Adipocyte (in vitro differentiated cells): ENCODE results near the gene TNFRSF18.
"Not testable (repeated sequence)": the region's sequence is repeated elsewhere in the genome, so short reads cannot be mapped to it uniquely, and the experiment has no call there.

Experiments used
- DNase-seq: peaks from one replicate; pipeline ENCODE4 v3.0.0-alpha.2; 2015; ENCODE audit warnings: low read depth
- H3K27me3 ChIP-seq: replicated peaks from 2 replicates; pipeline ENCODE4 v1.7.0; 2013; ENCODE audit warnings: mild to moderate bottlenecking, low read length, moderate library complexity; ENCODE audit not compliant: control insufficient read depth, insufficient read depth
- H3K36me3 ChIP-seq: 2 replicates; pipeline ENCODE4 v1.7.0; 2013; ENCODE audit warnings: low read length, mild to moderate bottlenecking, moderate library complexity; ENCODE audit not compliant: control insufficient read depth, insufficient read depth, severe bottlenecking
- H3K4me1 ChIP-seq: 2 replicates; pipeline ENCODE4 v1.7.0; 2013; ENCODE audit warnings: mild to moderate bottlenecking, low read length, moderate library complexity; ENCODE audit not compliant: control insufficient read depth, insufficient read depth
- H3K4me3 ChIP-seq: 2 replicates; pipeline ENCODE4 v1.7.0; 2013; ENCODE audit warnings: mild to moderate bottlenecking, low read length, moderate library complexity
- H3K9ac ChIP-seq: 2 replicates; pipeline ENCODE4 v1.7.0; 2013; ENCODE audit warnings: mild to moderate bottlenecking, low read length, moderate library complexity
- H3K9me3 ChIP-seq: 2 replicates; pipeline ENCODE4 v1.7.0; 2013; ENCODE audit warnings: mild to moderate bottlenecking, low read length, moderate library complexity; ENCODE audit not compliant: control insufficient read depth

The TNFRSF18 gene, protein sequence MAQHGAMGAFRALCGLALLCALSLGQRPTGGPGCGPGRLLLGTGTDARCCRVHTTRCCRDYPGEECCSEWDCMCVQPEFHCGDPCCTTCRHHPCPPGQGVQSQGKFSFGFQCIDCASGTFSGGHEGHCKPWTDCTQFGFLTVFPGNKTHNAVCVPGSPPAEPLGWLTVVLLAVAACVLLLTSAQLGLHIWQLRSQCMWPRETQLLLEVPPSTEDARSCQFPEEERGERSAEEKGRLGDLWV

DNA sequence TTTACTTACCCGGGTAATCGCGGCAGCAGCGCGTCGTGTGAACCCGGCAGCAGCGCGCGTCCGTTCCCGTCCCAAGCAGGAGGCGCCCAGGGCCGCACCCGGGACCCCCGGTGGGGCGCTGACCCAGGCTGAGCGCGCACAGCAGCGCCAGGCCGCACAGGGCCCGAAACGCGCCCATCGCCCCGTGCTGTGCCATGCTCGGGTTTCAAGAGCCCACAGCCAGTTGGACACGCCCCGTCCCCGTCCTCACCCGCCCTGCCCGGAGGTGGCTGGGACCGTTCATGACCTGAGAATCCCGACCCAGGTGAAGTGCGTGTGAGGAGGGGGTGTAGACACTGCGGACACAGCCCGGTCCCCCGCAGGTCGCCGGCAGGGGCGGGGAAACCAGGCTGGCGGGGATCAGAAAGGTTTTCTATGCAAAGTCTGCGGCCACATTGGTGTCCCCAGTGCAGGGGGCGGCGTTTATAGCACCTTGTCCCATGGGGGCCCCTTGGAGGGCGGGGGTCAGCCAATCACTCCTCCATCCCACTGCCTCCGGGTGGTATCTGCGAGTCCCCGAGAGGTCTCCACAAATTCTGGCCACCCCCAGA, at the start of gene TNFRSF18:
Gene TNFRSF18, minus strand, starts transcription at position 217 of the 590 bp plus-strand sequence. Its CDS starts 21 bp downstream, at position 196.
- Histone ChIP-seq H3K9me3 (no peaks in the 10 kb centered on the region), H3K9ac (no peak within 1 kb of the TSS), H3K27me3 (peaks cover 20% of the 10 kb centered on the region), H3K36me3 (no peaks in the 10 kb centered on the region), H3K4me1 (peaks cover 5% of the 10 kb centered on the region), H3K4me3 (no peak within 1 kb of the TSS)
- no peak for DNase-seq

DNA sequence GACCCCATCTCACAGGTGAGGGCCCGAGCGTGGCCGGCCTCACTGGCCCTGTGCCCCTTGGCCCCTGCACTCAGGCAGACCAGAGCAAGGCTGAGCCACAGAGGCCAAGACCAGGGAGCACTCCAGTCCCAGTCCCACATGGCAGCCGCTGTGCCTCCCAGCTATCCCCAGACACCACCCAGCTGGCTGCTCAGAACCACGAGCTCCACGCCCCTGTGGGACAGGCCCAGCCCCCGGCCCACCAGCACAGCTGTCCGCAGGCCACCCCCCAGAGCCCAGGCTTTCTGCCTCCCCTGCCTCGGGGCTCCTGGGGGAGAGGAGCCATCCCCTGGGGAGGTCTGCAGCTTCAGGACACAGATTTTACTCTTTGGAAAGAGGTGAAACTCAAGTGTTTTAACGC, 49.2 kb upstream of the TNFRSF18 start:
- H3K4me3 ChIP-seq: no peak overlapping the region
- H3K9me3 ChIP-seq: no peaks in the 10 kb centered on the region
- no peaks in the 10 kb centered on the region for H3K27me3 ChIP-seq
- no peak for DNase-seq
- no peaks in the 10 kb centered on the region for H3K4me1 ChIP-seq
- H3K9ac ChIP-seq: no peak overlapping the region
- H3K36me3 ChIP-seq: peaks cover 59% of the 10 kb centered on the region

DNA sequence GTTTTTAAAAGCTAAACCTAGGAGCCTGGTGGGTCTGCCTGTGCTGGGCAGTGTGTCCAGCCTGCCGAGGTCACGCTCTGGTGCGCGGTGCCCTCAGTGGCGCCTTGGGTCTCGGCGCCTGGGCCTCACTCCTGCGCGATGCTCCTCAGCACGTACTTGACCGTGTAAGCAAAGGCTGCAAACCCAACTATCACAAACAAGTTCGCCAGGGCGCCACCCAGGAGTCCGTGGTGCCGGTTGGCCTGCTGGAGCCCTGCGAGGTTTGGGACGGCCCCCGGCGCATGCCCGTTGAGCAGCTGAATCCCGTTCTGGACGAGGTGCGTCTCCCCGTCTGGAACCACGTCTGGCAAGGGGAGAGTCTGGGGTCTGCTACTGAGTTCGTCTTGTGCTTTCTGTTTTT, 48.7 kb upstream of the TNFRSF18 start:
- H3K4me3 ChIP-seq: no peak overlapping the region
- no peak overlapping the region for H3K9ac ChIP-seq
- H3K4me1 ChIP-seq: no peaks in the 10 kb centered on the region
- no peaks in the 10 kb centered on the region for H3K9me3 ChIP-seq
- no peak for DNase-seq
- H3K36me3 ChIP-seq: peaks cover 54% of the 10 kb centered on the region
- H3K27me3 ChIP-seq: no peaks in the 10 kb centered on the region

DNA sequence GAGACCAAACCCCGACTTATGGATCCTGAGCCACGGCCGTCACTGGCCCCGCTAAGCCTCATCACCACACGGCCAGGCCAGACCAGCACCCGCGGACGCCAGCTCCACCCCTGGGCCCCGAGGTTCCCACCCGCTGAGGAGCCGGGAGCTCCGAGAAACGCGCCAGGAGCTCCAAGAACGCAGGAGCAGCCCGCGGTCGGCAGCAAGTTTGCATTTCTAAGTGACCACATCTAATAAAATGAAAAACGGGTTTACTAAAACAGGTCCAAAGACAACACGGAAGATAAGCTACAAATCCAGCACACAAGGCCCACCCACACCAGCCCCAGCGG, 48.2 kb upstream of the TNFRSF18 start:
- Histone ChIP-seq H3K9ac (no peak overlapping the region), H3K36me3 (peaks cover 50% of the 10 kb centered on the region), H3K4me1 (no peaks in the 10 kb centered on the region), H3K9me3 (no peaks in the 10 kb centered on the region), H3K27me3 (no peaks in the 10 kb centered on the region), H3K4me3 (no peak overlapping the region)
- DNase-seq: no peak

DNA sequence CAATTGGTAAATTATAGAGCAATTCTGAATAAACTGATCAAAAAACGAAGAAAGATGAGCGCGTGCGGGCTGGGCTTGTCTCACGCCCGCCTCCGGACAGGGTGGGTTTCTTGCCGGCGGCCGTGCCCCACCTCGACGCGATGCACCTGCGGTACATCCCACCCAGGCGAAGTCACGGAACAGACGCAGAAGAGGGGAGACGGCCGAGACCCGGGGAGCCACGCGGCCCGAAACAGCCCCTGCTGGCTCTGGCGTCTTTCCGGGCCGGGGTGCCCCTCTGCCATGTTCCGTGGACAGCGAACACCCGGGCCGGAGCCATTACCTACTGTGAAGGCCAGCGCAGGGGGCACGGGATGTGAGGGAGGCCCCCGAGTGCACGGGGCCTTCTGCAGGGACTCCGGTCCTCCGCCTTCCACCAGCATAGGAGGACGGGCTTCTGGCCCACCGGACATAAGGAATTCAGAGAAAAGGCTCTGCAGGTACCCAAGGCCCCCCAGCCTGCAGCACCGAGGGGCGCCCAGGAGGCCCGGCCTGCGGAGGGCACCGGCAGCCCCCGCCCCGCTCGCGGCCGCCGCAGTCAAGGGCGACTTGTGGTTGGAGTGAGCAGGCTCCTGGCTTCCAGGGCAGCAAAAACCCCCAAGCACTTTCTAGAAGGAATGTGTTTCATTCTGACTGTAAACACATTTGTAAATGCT, 47.7 kb upstream of the TNFRSF18 start:
- no peaks in the 10 kb centered on the region for H3K4me1 ChIP-seq
- H3K27me3 ChIP-seq: no peaks in the 10 kb centered on the region
- no peak overlapping the region for H3K4me3 ChIP-seq
- no peak for DNase-seq
- no peak overlapping the region for H3K9ac ChIP-seq
- no peaks in the 10 kb centered on the region for H3K9me3 ChIP-seq
- H3K36me3 ChIP-seq: peaks cover 47% of the 10 kb centered on the region

DNA sequence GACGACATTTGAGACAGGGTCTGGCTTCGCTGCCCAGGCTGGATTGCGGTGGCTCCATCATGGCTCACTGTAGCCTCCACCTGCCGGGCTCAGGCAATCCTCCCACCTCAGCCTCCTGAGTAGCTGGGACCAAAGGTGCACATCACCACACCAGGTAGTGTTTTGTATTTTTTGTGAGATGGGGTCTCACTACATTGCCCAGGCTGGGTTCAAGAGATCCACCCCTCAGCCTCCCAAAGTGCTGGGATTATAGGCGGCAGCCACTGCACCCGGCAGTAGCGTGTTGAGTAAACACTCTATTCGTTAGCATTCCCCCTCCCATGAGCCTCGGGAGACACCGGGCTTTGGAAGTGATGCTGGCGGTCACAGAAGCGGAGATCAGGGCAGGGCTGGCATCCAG, 46.9 kb upstream of the TNFRSF18 start:
- Histone ChIP-seq H3K9me3 (no peaks in the 10 kb centered on the region), H3K4me3 (no peak overlapping the region), H3K4me1 (no peaks in the 10 kb centered on the region), H3K27me3 (no peaks in the 10 kb centered on the region), H3K9ac (no peak overlapping the region), H3K36me3 (peaks cover 42% of the 10 kb centered on the region)
- no peak for DNase-seq

DNA sequence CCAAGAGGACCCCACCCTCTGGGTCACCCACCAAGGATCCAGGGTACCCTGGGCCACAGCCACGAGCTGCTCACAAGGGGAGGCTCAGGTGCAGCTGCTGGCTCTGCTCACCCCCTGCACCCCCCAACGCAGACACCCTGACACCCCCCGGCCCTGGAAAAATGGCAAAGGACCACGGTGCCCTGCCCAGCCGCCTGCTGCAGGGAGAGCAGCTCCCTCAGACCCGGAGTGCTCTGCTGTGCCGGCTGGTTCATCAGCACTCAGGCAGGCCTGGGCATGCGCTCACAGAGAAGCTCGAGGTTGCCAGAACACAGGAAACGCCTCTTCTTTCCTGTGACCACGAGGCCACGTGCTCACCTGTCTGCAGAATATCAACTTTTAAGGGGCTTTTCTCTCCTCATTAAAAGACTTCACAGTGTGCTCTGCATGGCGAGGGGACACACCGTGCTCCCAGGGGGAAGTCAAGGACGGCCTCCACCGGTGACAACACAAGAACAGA, 44.4 kb upstream of the TNFRSF18 start:
- Histone ChIP-seq H3K4me3 (no peak overlapping the region), H3K9me3 (no peaks in the 10 kb centered on the region), H3K27me3 (no peaks in the 10 kb centered on the region), H3K4me1 (no peaks in the 10 kb centered on the region), H3K9ac (no peak overlapping the region), H3K36me3 (peaks cover 33% of the 10 kb centered on the region)
- no peak for DNase-seq

DNA sequence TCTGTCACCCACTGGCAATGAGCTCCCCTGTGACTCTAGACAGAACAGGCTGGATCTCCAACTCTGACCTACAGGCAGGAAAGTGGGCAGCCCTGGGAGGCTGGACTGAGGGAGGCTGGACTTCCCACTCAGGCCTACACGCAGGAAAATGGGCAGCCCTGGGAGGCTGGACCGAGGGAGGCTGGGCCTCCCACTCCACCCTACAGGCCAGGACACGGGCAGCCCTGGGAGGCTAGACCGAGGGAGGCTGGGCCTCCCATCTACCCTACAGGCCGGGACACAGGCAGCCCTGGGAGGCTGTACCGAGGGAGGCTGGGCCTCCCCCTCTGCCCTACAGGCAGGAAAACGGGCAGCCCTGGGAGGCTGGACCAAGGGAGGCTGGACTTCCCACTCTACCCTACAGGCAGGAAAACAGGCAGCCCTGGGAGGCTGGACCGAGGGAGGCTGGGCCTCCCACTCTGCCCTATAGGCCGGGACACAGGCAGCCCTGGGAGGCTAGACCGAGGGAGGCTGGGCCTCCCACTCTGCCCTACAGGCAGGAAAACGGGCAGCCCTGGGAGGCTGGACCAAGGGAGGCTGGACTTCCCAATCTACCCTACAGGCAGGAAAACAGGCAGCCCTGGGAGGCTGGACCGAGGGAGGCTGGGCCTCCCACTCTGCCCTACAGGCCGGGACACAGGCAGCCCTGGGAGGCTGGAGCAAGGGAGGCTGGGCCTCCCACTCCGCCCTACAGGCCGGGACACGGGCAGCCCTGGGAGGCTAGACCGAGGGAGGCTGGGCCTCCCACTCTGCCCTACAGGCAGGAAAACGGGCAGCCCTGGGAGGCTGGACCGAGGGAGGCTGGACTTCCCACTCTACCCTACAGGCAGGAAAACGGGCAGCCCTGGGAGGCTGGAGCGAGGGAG, 41.9 kb upstream of the TNFRSF18 start:
- H3K4me1 ChIP-seq, H3K36me3 ChIP-seq, DNase-seq, H3K27me3 ChIP-seq, H3K9me3 ChIP-seq, H3K4me3 ChIP-seq, H3K9ac ChIP-seq: not testable (repeated sequence)

DNA sequence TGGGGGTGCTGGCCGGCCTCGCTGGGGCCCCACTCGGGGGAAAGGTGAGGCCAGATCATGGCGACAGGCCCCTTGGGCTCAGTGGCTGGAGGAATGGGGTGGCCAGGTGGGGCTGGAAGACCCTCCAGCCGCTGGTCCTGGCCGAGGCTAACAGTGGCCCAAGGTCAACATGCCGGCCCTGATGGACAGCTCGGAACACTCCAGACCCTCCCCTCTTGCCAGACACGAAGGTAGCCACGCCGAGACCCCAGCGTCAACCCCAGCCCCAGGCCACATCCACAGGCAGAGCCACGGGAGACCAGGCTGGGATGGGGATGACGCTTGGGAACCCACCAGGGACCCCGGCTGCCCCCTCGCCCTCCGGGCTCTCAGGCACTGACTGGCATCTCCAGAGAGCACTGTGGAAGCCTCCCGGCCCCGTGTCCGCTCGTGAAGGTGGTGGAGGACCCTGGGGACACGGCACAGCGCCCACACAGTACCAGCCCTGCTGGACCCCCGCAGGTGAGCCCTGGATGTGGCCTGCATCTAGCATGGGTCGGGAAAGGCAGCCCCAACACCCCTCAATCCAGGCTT, 41.0 kb upstream of the TNFRSF18 start:
- Histone ChIP-seq H3K4me1 (no peaks in the 10 kb centered on the region), H3K9ac (no peak overlapping the region), H3K36me3 (peaks cover 4% of the 10 kb centered on the region), H3K4me3 (no peak overlapping the region), H3K9me3 (no peaks in the 10 kb centered on the region), H3K27me3 (no peaks in the 10 kb centered on the region)
- DNase-seq: no peak

DNA sequence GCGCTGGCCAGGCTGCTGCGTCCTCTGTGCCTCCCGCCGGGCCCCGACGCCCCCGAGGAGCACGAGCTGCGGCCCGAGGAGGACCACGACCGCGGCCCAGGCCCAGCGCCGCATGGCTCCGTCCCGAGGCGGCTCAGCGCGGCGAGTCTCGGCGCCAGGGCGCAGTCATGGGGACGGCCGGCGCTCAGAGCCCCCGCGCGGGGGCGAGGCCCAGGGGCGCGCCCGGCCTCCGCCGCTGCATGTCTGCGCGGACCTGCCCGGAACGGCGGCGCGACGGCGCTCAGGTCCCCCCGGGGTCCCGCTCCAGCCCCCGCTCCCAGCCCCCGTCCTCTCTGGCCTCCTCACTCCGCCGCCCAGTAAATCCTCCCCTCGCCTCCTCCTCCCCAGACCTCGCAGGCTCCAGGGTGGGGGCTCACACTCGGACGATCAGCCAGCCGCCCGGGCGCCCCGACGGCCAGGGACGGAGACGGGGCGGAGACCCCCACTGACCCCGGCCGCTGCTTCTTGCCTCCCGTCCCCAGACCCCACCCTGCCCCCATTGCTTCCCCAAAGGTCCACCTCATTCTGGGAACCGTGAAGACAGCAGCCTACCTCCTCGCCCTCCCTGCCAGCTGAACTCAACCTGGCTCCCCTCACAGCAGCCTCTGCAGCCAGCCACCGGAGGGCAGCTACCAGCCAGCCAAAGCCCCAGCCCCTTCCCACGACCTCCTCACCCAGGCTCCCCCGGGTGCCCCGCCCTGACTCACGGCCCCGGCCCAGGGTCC, 40.4 kb upstream of the TNFRSF18 start, which contains the start of gene C1QTNF12:
Gene C1QTNF12, minus strand, starts transcription at position 146 of the 764 bp plus-strand sequence. Its CDS starts 32 bp downstream, at position 114.
- no peak for DNase-seq
- Histone ChIP-seq H3K36me3 (no peaks in the 10 kb centered on the region), H3K4me1 (no peaks in the 10 kb centered on the region), H3K9ac (no peak within 1 kb of the TSS), H3K27me3 (no peaks in the 10 kb centered on the region), H3K9me3 (no peaks in the 10 kb centered on the region), H3K4me3 (no peak within 1 kb of the TSS)
